Neural progenitor cell (in vitro differentiated cells): ENCODE results near the gene SERINC5. TPM values are rescaled to one million over a fixed set of nuclear protein-coding genes. Genes with fewer than 3 reads are reported as not detected.
"Not testable (repeated sequence)": the region's sequence is repeated elsewhere in the genome, so short reads cannot be mapped to it uniquely, and the experiment has no call there.

Source experiments
- DNase-seq: peaks from one replicate; pipeline ENCODE4 v3.0.0-alpha.2; 2016; ENCODE audit warnings: low spot score
- H2AFZ ChIP-seq: fragments of 200-600 bp; sonication (generic); replicated peaks from 2 replicates; pipeline ENCODE4 v1.6.1; 2016; ENCODE audit warnings: antibody characterized with exemption
- H3F3A ChIP-seq: fragments of 200-600 bp; sonication (generic); 2 replicates; pipeline ENCODE4 v1.6.1; 2016; ENCODE audit warnings: antibody characterized with exemption, low read depth
- H3K27ac ChIP-seq: fragments of 200-600 bp; sonication (generic); 2 replicates; pipeline ENCODE4 v1.5.1; 2016; ENCODE audit warnings: mild to moderate bottlenecking
- H3K27me3 ChIP-seq: fragments of 200-600 bp; sonication (generic); 2 replicates; pipeline ENCODE4 v1.6.1; 2016; ENCODE audit warnings: mild to moderate bottlenecking, moderate library complexity
- H3K36me3 ChIP-seq: fragments of 200-600 bp; sonication (generic); 2 replicates; pipeline ENCODE4 v1.5.1; 2016
- H3K4me1 ChIP-seq: fragments of 200-600 bp; sonication (generic); 2 replicates; pipeline ENCODE4 v1.6.1; 2016; ENCODE audit warnings: mixed run types
- H3K4me2 ChIP-seq: fragments of 200-600 bp; sonication (generic); 2 replicates; pipeline ENCODE4 v1.6.1; 2016
- H3K4me3 ChIP-seq: fragments of 200-600 bp; sonication (generic); 2 replicates; pipeline ENCODE4 v1.5.1; 2016
- H3K79me2 ChIP-seq: fragments of 200-600 bp; sonication (generic); 2 replicates; pipeline ENCODE4 v1.6.1; 2016; ENCODE audit warnings: low read depth
- H3K9ac ChIP-seq: fragments of 200-600 bp; sonication (generic); 2 replicates; pipeline ENCODE4 v1.6.1; 2016
- H3K9me3 ChIP-seq: fragments of 200-600 bp; sonication (generic); 2 replicates; pipeline ENCODE4 v1.5.1; 2016; ENCODE audit warnings: low read depth
- H4K20me1 ChIP-seq: fragments of 200-600 bp; sonication (generic); 2 replicates; pipeline ENCODE4 v1.6.1; 2016; ENCODE audit warnings: low read depth
- H3K27ac Mint-ChIP-seq: 3 replicates; pipeline ENCODE4 v1.8.0; 2021; ENCODE audit warnings: mixed read lengths
- H3K27me3 Mint-ChIP-seq: 2 replicates; pipeline ENCODE4 v1.8.0; 2022; ENCODE audit warnings: low read depth, mild to moderate bottlenecking, inconsistent platforms, moderate library complexity, mixed read lengths; ENCODE audit not compliant: insufficient read depth
- H3K36me3 Mint-ChIP-seq: 3 replicates; pipeline ENCODE4 v1.8.0; 2021; ENCODE audit warnings: mixed read lengths
- H3K4me1 Mint-ChIP-seq: 3 replicates; pipeline ENCODE4 v1.8.0; 2021; ENCODE audit warnings: mixed read lengths
- H3K4me3 Mint-ChIP-seq: 3 replicates; pipeline ENCODE4 v1.8.0; 2021; ENCODE audit warnings: mild to moderate bottlenecking, moderate library complexity, mixed read lengths
- H3K9me3 Mint-ChIP-seq: 3 replicates; pipeline ENCODE4 v1.8.0; 2020; ENCODE audit warnings: mixed read lengths
- EZH2 ChIP-seq: fragments of 200-600 bp; sonication (generic); IDR thresholded peaks from 2 replicates; pipeline ENCODE4 v1.6.1; 2017; ENCODE audit warnings: antibody characterized with exemption, mild to moderate bottlenecking, moderate library complexity
- EZH2phosphoT487 ChIP-seq: fragments of 200-600 bp; sonication (generic); IDR thresholded peaks from 2 replicates; pipeline ENCODE4 v1.6.1; 2017; ENCODE audit warnings: antibody characterized with exemption
- total RNA-seq: library from RNA; depleted of rRNA; stranded (reverse); fragments of >200 nt; gene quantifications from 2 replicates; pipeline ENCODE4 v1.2.3, GENCODE V29; 2015; ENCODE audit warnings: low replicate concordance
- TF ChIP-seq, protein P1 (sequence below): fragments of 200-600 bp; sonication (generic); IDR thresholded peaks from 2 replicates; pipeline ENCODE4 v1.5.1; 2017; ENCODE audit warnings: antibody characterized with exemption, mild to moderate bottlenecking

Gene SERINC5
- total RNA-seq, 1 donor from 2014 or later = 126 TPM

DNA sequence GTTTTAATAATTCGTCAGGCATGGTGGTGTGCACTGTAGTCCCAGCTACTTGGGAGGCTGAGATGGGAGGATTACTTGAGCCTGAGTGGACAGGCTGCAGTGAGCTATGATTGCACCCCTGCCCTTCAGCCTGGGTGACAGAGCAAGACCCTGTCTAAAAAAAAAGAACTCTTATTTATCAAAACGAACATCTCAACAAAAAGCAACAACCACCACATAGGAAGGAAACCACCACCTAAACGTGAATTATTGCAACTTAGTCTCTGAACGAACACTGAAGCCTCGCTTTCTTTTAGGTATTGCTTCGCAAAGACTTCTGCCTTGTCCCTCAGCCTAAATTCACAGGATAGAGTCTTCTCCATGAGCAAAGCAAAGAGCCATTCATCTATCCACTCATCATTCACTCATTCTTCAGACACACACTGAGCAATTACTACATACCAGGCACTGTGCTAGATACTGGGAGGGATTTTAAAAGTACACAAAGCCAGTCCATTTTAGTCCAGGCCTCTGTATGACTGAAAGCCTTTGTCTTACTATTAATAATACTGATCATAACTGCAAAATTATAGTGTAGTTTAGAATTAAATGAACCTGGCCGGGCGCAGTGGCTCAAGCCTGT, 163.3 kb downstream of the SERINC5 start:
- H3K27ac Mint-ChIP-seq = peak overlapping the region; percentile 83

DNA sequence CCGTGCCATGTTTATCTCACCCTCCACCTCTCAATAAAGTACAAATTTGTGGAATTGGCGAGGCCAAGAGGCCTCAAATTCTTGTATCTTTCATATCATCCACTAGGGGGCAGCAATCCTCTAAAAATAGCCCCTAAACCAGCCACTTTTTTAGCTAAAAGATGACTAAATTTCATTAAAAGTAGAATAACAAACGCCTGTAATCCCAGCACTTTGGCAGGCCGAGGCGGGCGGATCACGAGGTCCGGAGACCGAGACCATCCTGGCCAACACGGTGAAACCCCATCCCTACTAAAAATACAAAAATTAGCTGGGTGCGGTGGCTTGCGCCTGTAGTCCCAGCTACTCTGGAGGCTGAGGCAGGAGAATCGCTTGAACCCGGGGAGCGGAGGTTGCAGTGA, 164.1 kb downstream of the SERINC5 start:
- H2AFZ ChIP-seq, H3K9me3 Mint-ChIP-seq, H3K9ac ChIP-seq, H3K36me3 Mint-ChIP-seq, H3K27me3 ChIP-seq, H4K20me1 ChIP-seq, H3K9me3 ChIP-seq, H3K4me2 ChIP-seq, H3K27me3 Mint-ChIP-seq, H3K27ac ChIP-seq, H3K36me3 ChIP-seq, H3K27ac Mint-ChIP-seq, H3K4me3 Mint-ChIP-seq, H3K4me3 ChIP-seq, H3K79me2 ChIP-seq: not testable (repeated sequence)
- peaks cover 57% of the 10 kb centered on the region for H3F3A ChIP-seq
- TF ChIP-seq, protein P1, sequence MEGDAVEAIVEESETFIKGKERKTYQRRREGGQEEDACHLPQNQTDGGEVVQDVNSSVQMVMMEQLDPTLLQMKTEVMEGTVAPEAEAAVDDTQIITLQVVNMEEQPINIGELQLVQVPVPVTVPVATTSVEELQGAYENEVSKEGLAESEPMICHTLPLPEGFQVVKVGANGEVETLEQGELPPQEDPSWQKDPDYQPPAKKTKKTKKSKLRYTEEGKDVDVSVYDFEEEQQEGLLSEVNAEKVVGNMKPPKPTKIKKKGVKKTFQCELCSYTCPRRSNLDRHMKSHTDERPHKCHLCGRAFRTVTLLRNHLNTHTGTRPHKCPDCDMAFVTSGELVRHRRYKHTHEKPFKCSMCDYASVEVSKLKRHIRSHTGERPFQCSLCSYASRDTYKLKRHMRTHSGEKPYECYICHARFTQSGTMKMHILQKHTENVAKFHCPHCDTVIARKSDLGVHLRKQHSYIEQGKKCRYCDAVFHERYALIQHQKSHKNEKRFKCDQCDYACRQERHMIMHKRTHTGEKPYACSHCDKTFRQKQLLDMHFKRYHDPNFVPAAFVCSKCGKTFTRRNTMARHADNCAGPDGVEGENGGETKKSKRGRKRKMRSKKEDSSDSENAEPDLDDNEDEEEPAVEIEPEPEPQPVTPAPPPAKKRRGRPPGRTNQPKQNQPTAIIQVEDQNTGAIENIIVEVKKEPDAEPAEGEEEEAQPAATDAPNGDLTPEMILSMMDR = peak; percentile 89
- peaks cover 38% of the 10 kb centered on the region for H3K4me1 Mint-ChIP-seq
- peak; percentile 73 for DNase-seq
- H3K4me1 ChIP-seq = peaks cover 41% of the 10 kb centered on the region

More for the DNA sequence above, 163.3 kb downstream of the SERINC5 start:
- Histone ChIP-seq H3K36me3 (no peaks in the 10 kb centered on the region), H3K9me3 (no peaks in the 10 kb centered on the region), H3K4me1 (peaks cover 49% of the 10 kb centered on the region), H4K20me1 (no peaks in the 10 kb centered on the region), H2AFZ (no peak overlapping the region), H3K4me3 (no peak overlapping the region), H3F3A (peaks cover 65% of the 10 kb centered on the region), H3K4me2 (no peak overlapping the region), H3K27ac (peak overlapping the region; percentile 97), H3K9ac (no peak overlapping the region), H3K27me3 (no peaks in the 10 kb centered on the region), H3K79me2 (no peaks in the 10 kb centered on the region)
- H3K4me3 Mint-ChIP-seq = no peak overlapping the region
- H3K9me3 Mint-ChIP-seq = no peaks in the 10 kb centered on the region
- peaks cover 14% of the 10 kb centered on the region for H3K27me3 Mint-ChIP-seq
- TF ChIP-seq EZH2phosphoT487 (no peak), EZH2 (no peak)
- TF ChIP-seq, protein P1 = no peak
- H3K36me3 Mint-ChIP-seq = no peaks in the 10 kb centered on the region
- peaks cover 45% of the 10 kb centered on the region for H3K4me1 Mint-ChIP-seq
- DNase-seq = no peak

DNA sequence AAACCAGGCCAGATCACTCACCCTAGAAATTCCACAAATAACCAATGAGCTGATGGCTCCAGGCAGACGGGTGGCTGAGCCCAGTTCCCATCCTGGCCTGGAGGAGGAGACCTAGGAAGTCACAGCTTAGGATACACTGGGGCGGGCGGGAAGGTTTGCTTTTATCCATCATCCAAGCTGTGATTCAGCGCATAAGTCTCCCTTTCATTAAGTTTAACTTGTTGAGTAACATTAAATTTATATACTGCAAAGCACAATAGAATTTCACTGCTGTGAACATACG, 165.0 kb downstream of the SERINC5 start:
- no peaks in the 10 kb centered on the region for H3K36me3 Mint-ChIP-seq
- H3K9me3 Mint-ChIP-seq = no peaks in the 10 kb centered on the region

More for the DNA sequence above, 165.0 kb downstream of the SERINC5 start:
- peaks cover 6% of the 10 kb centered on the region for H3K27me3 Mint-ChIP-seq
- TF ChIP-seq EZH2phosphoT487 = no peak
- no peak for TF ChIP-seq EZH2
- TF ChIP-seq, protein P1 = no peak
- H3K4me3 ChIP-seq = no peak overlapping the region
- no peaks in the 10 kb centered on the region for H3K36me3 ChIP-seq
- H3K4me1 Mint-ChIP-seq = peaks cover 38% of the 10 kb centered on the region
- peaks cover 32% of the 10 kb centered on the region for H3K4me1 ChIP-seq
- no peak for DNase-seq
- H3K79me2 ChIP-seq = no peaks in the 10 kb centered on the region
- H3F3A ChIP-seq = peaks cover 48% of the 10 kb centered on the region
- no peak overlapping the region for H3K27ac ChIP-seq
- no peak overlapping the region for H3K27ac Mint-ChIP-seq
- no peaks in the 10 kb centered on the region for H4K20me1 ChIP-seq
- H3K27me3 ChIP-seq = no peaks in the 10 kb centered on the region
- no peak overlapping the region for H3K4me2 ChIP-seq
- no peak overlapping the region for H2AFZ ChIP-seq
- no peak overlapping the region for H3K9ac ChIP-seq
- H3K4me3 Mint-ChIP-seq = no peak overlapping the region
- no peaks in the 10 kb centered on the region for H3K9me3 ChIP-seq
